Sigmoid colon (tissue), 4 donors: ENCODE results near the gene FNIP2.

ENCODE experiments used
- EP300 ChIP-seq, 4 donors: sonication (generic); formaldehyde crosslinking; IDR thresholded peaks; one replicate each; pipeline ENCODE4 v1.6.1; 2017; ENCODE audit warnings: antibody characterized with exemption in 4 of 4
- POLR2A ChIP-seq, 2 donors: fragments of 450-650 bp; IDR thresholded peaks; one replicate each; pipeline ENCODE4 v1.6.1; 2016; ENCODE audit warnings: antibody characterized with exemption in 2 of 2, mild to moderate bottlenecking in 2 of 2, moderate library complexity in 2 of 2
- POLR2AphosphoS5 ChIP-seq, 4 donors: sonication (generic); formaldehyde crosslinking; IDR thresholded peaks; one replicate each; pipeline ENCODE4 v1.6.1; 2017; ENCODE audit warnings: antibody characterized with exemption in 4 of 4
- TF ChIP-seq, protein P1 (sequence below), 4 experiments: fragments of 450-650 bp in 3 of 4; fragments of 200-600 bp in 1 of 4; IDR thresholded peaks; one replicate each; pipeline ENCODE4 v1.5.1; 2016 to 2019; ENCODE audit warnings: antibody characterized with exemption in 4 of 4, mild to moderate bottlenecking in 3 of 4, moderate library complexity in 2 of 4

DNA sequence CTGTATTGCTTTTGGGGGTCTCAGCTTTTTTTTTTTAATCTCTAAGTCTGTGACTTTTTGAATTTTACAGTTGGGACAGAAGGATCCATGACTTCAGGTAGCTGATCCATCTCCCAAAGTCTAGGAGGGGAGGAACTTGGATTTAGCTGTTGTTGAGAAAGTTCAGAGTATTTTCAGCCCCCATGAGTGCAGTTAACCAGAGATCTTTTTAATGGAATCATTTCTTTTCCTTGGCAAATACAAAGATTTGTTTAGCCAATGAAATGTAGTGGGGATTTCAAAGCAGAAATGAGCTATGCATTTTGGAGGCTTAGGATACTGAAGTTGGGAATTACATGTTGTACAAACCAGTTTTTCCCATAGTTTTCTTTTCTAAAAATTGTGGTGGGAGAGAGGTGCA lies 18.1 kb downstream of the FNIP2 start:
- TF ChIP-seq, protein P1, sequence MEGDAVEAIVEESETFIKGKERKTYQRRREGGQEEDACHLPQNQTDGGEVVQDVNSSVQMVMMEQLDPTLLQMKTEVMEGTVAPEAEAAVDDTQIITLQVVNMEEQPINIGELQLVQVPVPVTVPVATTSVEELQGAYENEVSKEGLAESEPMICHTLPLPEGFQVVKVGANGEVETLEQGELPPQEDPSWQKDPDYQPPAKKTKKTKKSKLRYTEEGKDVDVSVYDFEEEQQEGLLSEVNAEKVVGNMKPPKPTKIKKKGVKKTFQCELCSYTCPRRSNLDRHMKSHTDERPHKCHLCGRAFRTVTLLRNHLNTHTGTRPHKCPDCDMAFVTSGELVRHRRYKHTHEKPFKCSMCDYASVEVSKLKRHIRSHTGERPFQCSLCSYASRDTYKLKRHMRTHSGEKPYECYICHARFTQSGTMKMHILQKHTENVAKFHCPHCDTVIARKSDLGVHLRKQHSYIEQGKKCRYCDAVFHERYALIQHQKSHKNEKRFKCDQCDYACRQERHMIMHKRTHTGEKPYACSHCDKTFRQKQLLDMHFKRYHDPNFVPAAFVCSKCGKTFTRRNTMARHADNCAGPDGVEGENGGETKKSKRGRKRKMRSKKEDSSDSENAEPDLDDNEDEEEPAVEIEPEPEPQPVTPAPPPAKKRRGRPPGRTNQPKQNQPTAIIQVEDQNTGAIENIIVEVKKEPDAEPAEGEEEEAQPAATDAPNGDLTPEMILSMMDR (IDR thresholded peaks at IDR 0.05), result no peak
- TF ChIP-seq EP300 (IDR thresholded peaks at IDR 0.05) (no peak), POLR2AphosphoS5 (IDR thresholded peaks at IDR 0.05) (no peak), POLR2A (IDR thresholded peaks at IDR 0.05) (no peak)
